IPS DF 19.7 (cell line): ENCODE results near the gene MEGF8.

Experiments
- DNase-seq: peaks from one replicate; pipeline ENCODE4 v3.0.0-alpha.2; 2013; ENCODE audit warnings: low read depth, low spot score

Gene MEGF8

GRCh38 chr19:42411581-42412178 lies 86.2 kb downstream of the MEGF8 start:
- DNase-seq: no peak

- no peak for DNase-seq
Observed at GRCh38 chr19:42412227-42412626, 86.8 kb downstream of the MEGF8 start.

- DNase-seq: no peak
Observed at GRCh38 chr19:42412661-42413076, 87.2 kb downstream of the MEGF8 start.

GRCh38 chr19:42419309-42419708 lies 93.9 kb downstream of the MEGF8 start:
- DNase-seq: no peak

GRCh38 chr19:42420055-42420544 lies 94.7 kb downstream of the MEGF8 start:
- DNase-seq: no peak

- no peak for DNase-seq
Observed at GRCh38 chr19:42421101-42421500, 95.7 kb downstream of the MEGF8 start.

GRCh38 chr19:42421591-42422031 lies 96.2 kb downstream of the MEGF8 start:
- DNase-seq: no peak

GRCh38 chr19:42422092-42422900 lies 96.9 kb downstream of the MEGF8 start:
- DNase-seq: no peak

GRCh38 chr19:42422901-42423461 lies 97.5 kb downstream of the MEGF8 start:
- DNase-seq: no peak

GRCh38 chr19:42423462-42424344 lies 98.3 kb downstream of the MEGF8 start:
- DNase-seq: no peak

- DNase-seq: no peak
Observed at GRCh38 chr19:42424345-42424707, 98.9 kb downstream of the MEGF8 start.

- DNase-seq: no peak
Observed at GRCh38 chr19:42424712-42425131, 99.3 kb downstream of the MEGF8 start.

GRCh38 chr19:42426643-42427042 lies 101.2 kb downstream of the MEGF8 start:
- DNase-seq: no peak

GRCh38 chr19:42427313-42427712 lies 101.9 kb downstream of the MEGF8 start, which contains the start of gene LIPE:
LIPE (minus strand) TSS chr19:42427388; CDS start chr19:42427149, 239 bp downstream.
- no peak for DNase-seq
